K562 (cell line): ENCODE data around the gene NHS. TPM values are rescaled to one million over a fixed set of nuclear protein-coding genes. Genes with fewer than 3 reads are reported as not detected.

ENCODE experiments used
- ATAC-seq: fragments of 200-7000 bp; cut with Tn5 transposase; 3 replicates; pipeline ENCODE4 v1.9.1; 2020; ENCODE audit warnings: moderate library complexity
- BruUV-seq: library from RNA; stranded (reverse); fragments of 400-500 nt; replicated peaks from 2 replicates; lab custom pipeline; 2021; lab: Mats Ljungman, UMichigan
- CTCF ChIA-PET: fragments of 300-600 bp; formaldehyde crosslinking; extraction: SDS; loops from one replicate; lab custom pipeline; 2021; ENCODE audit warnings: low intra/inter-chr PET ratio; lab: Yijun Ruan, JAX
- POLR2A ChIA-PET: fragments of 300-600, 350-650 bp; sonication (Branson Sonifier 250); formaldehyde crosslinking; extraction: SDS; loops from one replicate; lab custom pipeline; 2021; ENCODE audit warnings: antibody characterized with exemption, inconsistent platforms; lab: Yijun Ruan, JAX
- DNase-seq, 4 experiments: peaks; one replicate each; pipeline versions ENCODE4 v3.0.0 to v3.0.0-alpha.2; 2011 to 2018; ENCODE audit warnings: low spot score in 3 of 4, mixed read lengths in 3 of 4; ENCODE audit errors: extremely low read depth in 1 of 4
- FAIRE-seq: peaks from 2 replicates; lab custom pipeline; 2011; peaks lifted over from hg19 to GRCh38; lab: Jason Lieb, UNC
- H2AFZ ChIP-seq: 2 replicates; pipeline ENCODE4 v1.6.0; 2011; ENCODE audit warnings: low read depth, low read length, control low read depth, inconsistent platforms
- H3K27ac ChIP-seq: fragments of 200-600 bp; 3 replicates; pipeline ENCODE4 v1.8.0; 2011; ENCODE audit warnings: low read depth, mild to moderate bottlenecking, control low read depth, inconsistent platforms, low read length, moderate library complexity, mixed read lengths; ENCODE audit errors: extremely low read depth
- H3K27me3 ChIP-seq, 2 experiments: fragments of 300-600 bp in 1 of 2; 2 replicates in 1 of 2; 3 replicates in 1 of 2; pipeline versions ENCODE4 v1.6.0 to v1.8.0; 2011; ENCODE audit warnings: inconsistent platforms in 2 of 2, low read length in 2 of 2, mild to moderate bottlenecking in 1 of 2, mixed read lengths in 1 of 2, moderate library complexity in 1 of 2; ENCODE audit not compliant: control insufficient read depth in 2 of 2, insufficient read depth in 2 of 2
- H3K36me3 ChIP-seq: fragments of 300-600 bp; 3 replicates; pipeline ENCODE4 v1.8.0; 2011; ENCODE audit warnings: mild to moderate bottlenecking, low read length, inconsistent platforms; ENCODE audit not compliant: control insufficient read depth, insufficient read depth
- H3K4me1 ChIP-seq, 2 experiments: fragments of 200-600 bp in 1 of 2; replicated peaks in 1 of 2; 2 replicates in 1 of 2; 3 replicates in 1 of 2; pipeline versions ENCODE4 v1.5.1 to v1.8.0; 2011; ENCODE audit warnings: inconsistent platforms in 2 of 2, low read length in 2 of 2, mild to moderate bottlenecking in 1 of 2, mixed read lengths in 1 of 2, moderate library complexity in 1 of 2; ENCODE audit not compliant: control insufficient read depth in 2 of 2, insufficient read depth in 2 of 2
- H3K4me2 ChIP-seq: 2 replicates; pipeline ENCODE4 v1.6.1; 2011; ENCODE audit warnings: low read length, control low read depth, inconsistent platforms, mixed read lengths; ENCODE audit not compliant: insufficient read depth
- H3K4me3 ChIP-seq: fragments of 200-600 bp; sonication (generic), shearing (Covaris generic); 2 replicates; pipeline ENCODE4 v1.5.1; 2016; ENCODE audit warnings: control low read depth, inconsistent platforms
- H3K79me2 ChIP-seq: fragments of 200-600 bp; 3 replicates; pipeline ENCODE4 v1.8.0; 2011; ENCODE audit warnings: low read length, inconsistent platforms; ENCODE audit not compliant: control insufficient read depth, insufficient read depth
- H3K9ac ChIP-seq, 2 experiments: 2 replicates each; pipeline versions ENCODE4 v1.6.0 to v1.6.1; 2011; ENCODE audit warnings: low read depth in 2 of 2, low read length in 2 of 2, control low read depth in 1 of 2, inconsistent platforms in 1 of 2, mild to moderate bottlenecking in 1 of 2, mixed read lengths in 1 of 2; ENCODE audit not compliant: insufficient read depth in 1 of 2
- H3K9me1 ChIP-seq: one replicate; pipeline ENCODE4 v1.6.0; 2011; ENCODE audit warnings: inconsistent platforms, mild to moderate bottlenecking, low read length, moderate library complexity; ENCODE audit not compliant: control insufficient read depth, insufficient read depth
- H3K9me3 ChIP-seq: replicated peaks from 2 replicates; pipeline ENCODE4 v1.5.1; 2011; ENCODE audit warnings: low read depth, low read length, inconsistent platforms; ENCODE audit not compliant: control insufficient read depth, insufficient read depth
- H4K20me1 ChIP-seq: replicated peaks from 2 replicates; pipeline ENCODE4 v1.6.1; 2011; ENCODE audit warnings: low read length, inconsistent platforms, mixed read lengths; ENCODE audit not compliant: control insufficient read depth, insufficient read depth
- ADNP ChIP-seq: fragments of 200-800 bp; sonication (Bioruptor generic); IDR thresholded peaks from 2 replicates; pipeline ENCODE4 v1.6.1; 2016; ENCODE audit warnings: missing genetic modification characterization, missing compliant biosample characterization
- CBX3 ChIP-seq, 2 experiments: IDR thresholded peaks; 1 replicate in 1 of 2; 2 replicates in 1 of 2; pipeline ENCODE4 v1.6.1; 2012; ENCODE audit warnings: inconsistent platforms in 2 of 2, low read length in 2 of 2, borderline replicate concordance in 1 of 2, control low read depth in 1 of 2
- FOXK1 ChIP-seq: sonication (generic); formaldehyde crosslinking; IDR thresholded peaks from 2 replicates; pipeline ENCODE4 v1.8.0; 2022; ENCODE audit warnings: missing genetic modification reagents, mild to moderate bottlenecking, borderline replicate concordance
- GTF2A2 ChIP-seq: IDR thresholded peaks from 2 replicates; pipeline ENCODE4 v1.6.1; 2016; ENCODE audit warnings: mild to moderate bottlenecking, missing genetic modification characterization, missing compliant biosample characterization
- HDAC3 ChIP-seq: fragments of 450-650 bp; IDR thresholded peaks from 2 replicates; pipeline ENCODE4 v1.6.1; 2018; ENCODE audit warnings: borderline replicate concordance, mild to moderate bottlenecking, moderate library complexity; ENCODE audit not compliant: partially characterized antibody
- HNRNPLL ChIP-seq: fragments of 200-400 bp; formaldehyde crosslinking; IDR thresholded peaks from 2 replicates; pipeline ENCODE4 v1.6.1; 2017; ENCODE audit warnings: low read length, low read depth, mild to moderate bottlenecking; ENCODE audit not compliant: poor library complexity, severe bottlenecking
- HNRNPUL1 ChIP-seq: fragments of 200-400 bp; formaldehyde crosslinking; IDR thresholded peaks from 2 replicates; pipeline ENCODE4 v1.6.1; 2017; ENCODE audit warnings: low read length
- MTA2 ChIP-seq: fragments of 450-650 bp; IDR thresholded peaks from 2 replicates; pipeline ENCODE4 v1.6.1; 2016; ENCODE audit warnings: low read depth
- ZFP1 ChIP-seq: fragments of 450-650 bp; formaldehyde crosslinking; IDR thresholded peaks from 2 replicates; pipeline ENCODE4 v1.4.0; 2020; ENCODE audit warnings: mild to moderate bottlenecking, mixed read lengths
- ZNF146 ChIP-seq: IDR thresholded peaks from one replicate; pipeline ENCODE4 v1.6.1; 2018; ENCODE audit warnings: missing compliant biosample characterization; ENCODE audit not compliant: unreplicated experiment
- ZNF445 ChIP-seq: fragments of 250-450 bp; sonication (Bioruptor Pico); IDR thresholded peaks from 2 replicates; pipeline ENCODE4 v1.4.0; 2020; ENCODE audit warnings: low read depth, mild to moderate bottlenecking, moderate library complexity
- WGBS: fragments of 100-300 bp; shearing (Covaris generic); methylation state at CpG from one replicate; pipeline ENCODE4 v1.1.6; 2016; ENCODE audit warnings: low coverage, mixed read lengths; ENCODE audit not compliant: insufficient coverage; ENCODE audit errors: missing lambda C conversion rate; 5-methylcytosine and 5-hydroxymethylcytosine counted together
- in situ Hi-C: fragments of 300-500 bp; cut with MboI; formaldehyde crosslinking; loops from 4 replicates; pipeline ENCODE4 v1.15.0; 2018; ENCODE audit warnings: inconsistent platforms, mixed read lengths
- intact Hi-C: fragments of 100-400 bp; cut with micrococcal nuclease; formaldehyde crosslinking; loops from 2 replicates; pipeline ENCODE4 v1.14.2; 2022
- polyA plus RNA-seq, 8 experiments: library from polyadenylated mRNA; depleted of rRNA in 4 of 8; stranded (reverse) in 5 of 8; unstranded in 3 of 8; fragments of >200 nt; fragmentation: Nextera tagmentation in 2 of 8; fragmentation: Illumina TruSeq in 1 of 8; extraction: Ambion mirVana in 2 of 8; extraction: Trizol in 1 of 8; gene quantifications; 2 replicates each; pipeline versions ENCODE4 v1.2.1 to v1.2.3, GENCODE V29; 2011 to 2014; ENCODE audit warnings: inconsistent platforms in 1 of 8, missing spikeins in 1 of 8
- total RNA-seq, 7 experiments: library from RNA; depleted of rRNA in 6 of 7; stranded (reverse); fragments of >200 nt in 6 of 7; fragmentation: Illumina TruSeq in 2 of 7; extraction: Trizol in 2 of 7; gene quantifications; 2 replicates each; pipeline versions ENCODE4 v1.2.1 to v1.2.3, GENCODE V29; 2011 to 2021; ENCODE audit warnings: low replicate concordance in 1 of 7
- TF ChIP-seq, protein P1 (sequence below): fragments of 250-450 bp; sonication (Bioruptor Pico); IDR thresholded peaks from 2 replicates; pipeline ENCODE4 v1.8.0; 2021; ENCODE audit warnings: borderline replicate concordance, mild to moderate bottlenecking, moderate library complexity; ENCODE audit not compliant: poor library complexity, severe bottlenecking
- TF ChIP-seq, protein P2 (sequence below): sonication (generic); formaldehyde crosslinking; IDR thresholded peaks from 2 replicates; pipeline ENCODE4 v1.8.0; 2022; ENCODE audit warnings: mild to moderate bottlenecking, missing genetic modification reagents

Gene NHS
- total and polyA plus RNA-seq, 9 of the 15 experiments (the other 6 are each of a cell fraction or from before 2014, with no cell fraction given): 0.02 TPM; not detected in 8

DNA sequence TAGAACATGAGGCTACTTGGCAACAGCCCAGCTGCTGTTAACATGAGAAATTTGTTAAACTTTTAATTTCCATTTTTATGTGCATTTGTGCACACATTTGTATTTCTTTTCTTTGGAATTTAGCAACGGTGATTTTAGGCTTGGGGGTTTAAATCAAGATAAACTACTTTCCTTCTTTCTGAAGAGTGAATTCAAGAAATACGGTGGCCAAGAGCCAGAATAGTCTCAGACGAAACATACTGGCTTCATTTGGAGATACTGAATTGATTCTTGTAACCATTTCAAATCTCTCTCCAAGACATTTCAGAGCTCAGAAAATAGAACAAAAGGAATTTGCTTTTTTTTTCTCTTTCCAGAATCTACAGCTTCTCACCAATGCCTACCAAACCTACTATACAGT lies 228.2 kb downstream of the NHS start (continued):
- TF ChIP-seq, protein P1, sequence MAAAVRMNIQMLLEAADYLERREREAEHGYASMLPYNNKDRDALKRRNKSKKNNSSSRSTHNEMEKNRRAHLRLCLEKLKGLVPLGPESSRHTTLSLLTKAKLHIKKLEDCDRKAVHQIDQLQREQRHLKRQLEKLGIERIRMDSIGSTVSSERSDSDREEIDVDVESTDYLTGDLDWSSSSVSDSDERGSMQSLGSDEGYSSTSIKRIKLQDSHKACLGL: no peak
- TF ChIP-seq ZFP1 (CRISPR knock-in tag): no peak
- no peak for TF ChIP-seq HNRNPLL
- TF ChIP-seq, all 486 proteins: peak for 0

DNA sequence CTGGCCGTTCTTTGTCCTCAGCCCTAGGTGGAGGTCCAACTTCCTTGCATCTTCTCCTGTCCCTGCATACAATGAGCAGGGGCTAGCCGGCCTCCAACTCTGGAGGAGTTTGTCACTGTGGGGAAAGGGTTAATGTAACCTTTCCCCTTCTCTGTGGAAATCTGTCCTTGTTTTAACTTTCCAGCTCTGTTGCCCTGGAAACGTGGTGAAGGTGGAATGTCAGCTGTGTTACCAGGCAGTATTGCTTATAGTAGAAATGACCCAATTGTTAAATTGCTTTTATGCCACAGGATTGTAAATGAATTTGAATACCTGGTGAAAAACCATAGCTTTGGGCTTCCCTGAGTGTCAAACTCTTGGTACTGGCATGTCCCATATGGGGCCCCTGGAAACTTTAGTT lies 230.7 kb downstream of the NHS start:
- no peak for FAIRE-seq
- WGBS: 0% methylated on average over 1 of the region's 3 CpGs
- POLR2A ChIA-PET: interaction anchor here (0.5 to 1.2 kb wide), 2 partner anchors 7 to 12 kb away, joined by 3 to 4 read pairs; no protein-coding TSS in a partner anchor
- ATAC-seq: no peak
- Histone ChIP-seq H3K79me2 (no peaks in the 10 kb centered on the region), H3K4me1 (no peaks in the 10 kb centered on the region), H4K20me1 (no peaks in the 10 kb centered on the region; the same call in 1 of the 2 replicates), H3K9ac (no peak overlapping the region), H2AFZ (no peak overlapping the region), H3K4me2 (no peak overlapping the region), H3K27ac (no peak overlapping the region), H3K9me3 (no peaks in the 10 kb centered on the region), H3K9me1 (no peaks in the 10 kb centered on the region), H3K36me3 (no peaks in the 10 kb centered on the region), H3K4me3 (no peak overlapping the region), H3K27me3 (no peaks in the 10 kb centered on the region)
- no peak for DNase-seq
- in situ Hi-C loops (no loop called here), intact Hi-C loops (no loop called here)
- CTCF ChIA-PET: no interaction called here
- BruUV-seq: no TSS peak
- no peak for TF ChIP-seq MTA2
- no peak for TF ChIP-seq CBX3 (IDR thresholded peaks at IDR 0.05; ENCODE audit: borderline replicate concordance in 1 of 2, low read length in 2 of 2)
- TF ChIP-seq ADNP: no peak
- TF ChIP-seq ZNF445 (CRISPR knock-in tag): no peak
- TF ChIP-seq HDAC3: no peak
- TF ChIP-seq GTF2A2: no peak
- no peak for TF ChIP-seq HNRNPUL1
- TF ChIP-seq FOXK1 (CRISPR knock-in tag): no peak
- TF ChIP-seq, protein P2, sequence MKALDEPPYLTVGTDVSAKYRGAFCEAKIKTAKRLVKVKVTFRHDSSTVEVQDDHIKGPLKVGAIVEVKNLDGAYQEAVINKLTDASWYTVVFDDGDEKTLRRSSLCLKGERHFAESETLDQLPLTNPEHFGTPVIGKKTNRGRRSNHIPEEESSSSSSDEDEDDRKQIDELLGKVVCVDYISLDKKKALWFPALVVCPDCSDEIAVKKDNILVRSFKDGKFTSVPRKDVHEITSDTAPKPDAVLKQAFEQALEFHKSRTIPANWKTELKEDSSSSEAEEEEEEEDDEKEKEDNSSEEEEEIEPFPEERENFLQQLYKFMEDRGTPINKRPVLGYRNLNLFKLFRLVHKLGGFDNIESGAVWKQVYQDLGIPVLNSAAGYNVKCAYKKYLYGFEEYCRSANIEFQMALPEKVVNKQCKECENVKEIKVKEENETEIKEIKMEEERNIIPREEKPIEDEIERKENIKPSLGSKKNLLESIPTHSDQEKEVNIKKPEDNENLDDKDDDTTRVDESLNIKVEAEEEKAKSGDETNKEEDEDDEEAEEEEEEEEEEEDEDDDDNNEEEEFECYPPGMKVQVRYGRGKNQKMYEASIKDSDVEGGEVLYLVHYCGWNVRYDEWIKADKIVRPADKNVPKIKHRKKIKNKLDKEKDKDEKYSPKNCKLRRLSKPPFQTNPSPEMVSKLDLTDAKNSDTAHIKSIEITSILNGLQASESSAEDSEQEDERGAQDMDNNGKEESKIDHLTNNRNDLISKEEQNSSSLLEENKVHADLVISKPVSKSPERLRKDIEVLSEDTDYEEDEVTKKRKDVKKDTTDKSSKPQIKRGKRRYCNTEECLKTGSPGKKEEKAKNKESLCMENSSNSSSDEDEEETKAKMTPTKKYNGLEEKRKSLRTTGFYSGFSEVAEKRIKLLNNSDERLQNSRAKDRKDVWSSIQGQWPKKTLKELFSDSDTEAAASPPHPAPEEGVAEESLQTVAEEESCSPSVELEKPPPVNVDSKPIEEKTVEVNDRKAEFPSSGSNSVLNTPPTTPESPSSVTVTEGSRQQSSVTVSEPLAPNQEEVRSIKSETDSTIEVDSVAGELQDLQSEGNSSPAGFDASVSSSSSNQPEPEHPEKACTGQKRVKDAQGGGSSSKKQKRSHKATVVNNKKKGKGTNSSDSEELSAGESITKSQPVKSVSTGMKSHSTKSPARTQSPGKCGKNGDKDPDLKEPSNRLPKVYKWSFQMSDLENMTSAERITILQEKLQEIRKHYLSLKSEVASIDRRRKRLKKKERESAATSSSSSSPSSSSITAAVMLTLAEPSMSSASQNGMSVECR (CRISPR knock-in tag): no peak
- TF ChIP-seq ZNF146 (CRISPR knock-in tag): no peak
